Muscle of leg (tissue), 11 donors: ENCODE measurements around the gene MXD1. TPM values are rescaled to one million over a fixed set of nuclear protein-coding genes. Genes with fewer than 3 reads are reported as not detected.
"Not testable (repeated sequence)": the region's sequence is repeated elsewhere in the genome, so short reads cannot be mapped to it uniquely, and the experiment has no call there.

Source experiments
- DNase-seq: peaks from one replicate; pipeline ENCODE4 v3.0.0; 2013
- H3K27ac ChIP-seq: one replicate; pipeline ENCODE4 v1.5.1; 2013; ENCODE audit warnings: mild to moderate bottlenecking, low read length, control low read depth
- H3K27me3 ChIP-seq: one replicate; pipeline ENCODE4 v1.6.1; 2013; ENCODE audit warnings: low read length; ENCODE audit not compliant: control insufficient read depth, insufficient read depth
- H3K36me3 ChIP-seq: one replicate; pipeline ENCODE4 v1.6.1; 2013; ENCODE audit warnings: low read length; ENCODE audit not compliant: control insufficient read depth, insufficient read depth
- H3K4me1 ChIP-seq: one replicate; pipeline ENCODE4 v1.6.1; 2013; ENCODE audit warnings: low read length; ENCODE audit not compliant: control insufficient read depth, insufficient read depth
- H3K4me3 ChIP-seq: one replicate; pipeline ENCODE4 v1.5.1; 2013; ENCODE audit warnings: low read length, control low read depth
- H3K9me3 ChIP-seq: replicated peaks from 2 replicates; pipeline ENCODE4 v1.6.1; 2013; ENCODE audit warnings: low read depth, low read length; ENCODE audit not compliant: control insufficient read depth
- WGBS: methylation state at CpG from one replicate; pipeline ENCODE4 v1.1.5; 2013; ENCODE audit warnings: missing lambda C conversion rate; ENCODE audit not compliant: insufficient coverage; 5-methylcytosine and 5-hydroxymethylcytosine counted together
- polyA plus RNA-seq, 8 donors: library from polyadenylated mRNA; unstranded; fragments of 120-200 nt; gene quantifications; one replicate each; pipeline versions ENCODE4 v1.2.1 to v1.2.3, GENCODE V29; 2013; ENCODE audit warnings: inconsistent platforms in 1 of 8, low replicate concordance in 1 of 8; ENCODE audit not compliant: insufficient read length in 8 of 8, insufficient read depth in 1 of 8
- total RNA-seq: library from RNA; stranded (reverse); fragments of 120-200 nt; gene quantifications from one replicate; pipeline ENCODE4 v1.2.4, GENCODE V29; 2013

The MXD1 gene
- total and polyA plus RNA-seq, 9 donors, result 2.7 to 7.2 (median 4.6) TPM

DNA sequence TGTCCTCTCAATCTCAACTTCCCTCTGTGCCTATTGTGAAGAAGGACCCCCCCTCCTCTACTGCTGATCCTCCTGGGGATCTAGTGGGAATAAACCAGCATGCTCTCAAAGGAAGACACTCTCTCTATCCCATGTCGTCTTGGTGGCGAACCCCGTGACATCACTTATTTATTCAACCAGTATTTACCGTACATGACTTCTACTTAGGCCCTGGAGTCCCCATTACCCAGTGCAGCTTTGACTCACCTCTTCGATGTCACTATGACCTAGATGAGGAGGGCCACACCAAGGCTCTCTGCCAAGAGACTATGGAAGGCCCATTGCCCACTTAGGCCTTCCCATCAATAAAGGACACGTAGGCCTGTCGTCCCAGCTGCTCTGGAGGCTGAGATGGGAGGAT, 29.8 kb downstream of the MXD1 start:
- no peak for DNase-seq
- no peak overlapping the region for H3K4me3 ChIP-seq
- peaks cover 16% of the 10 kb centered on the region for H3K27me3 ChIP-seq
- H3K27ac ChIP-seq, result no peak overlapping the region
- H3K36me3 ChIP-seq, result peaks cover 14% of the 10 kb centered on the region
- peaks cover 7% of the 10 kb centered on the region for H3K4me1 ChIP-seq
- 100% methylated on average over 5 of the region's 7 CpGs for WGBS
- H3K9me3 ChIP-seq, result no peaks in the 10 kb centered on the region

GRCh38 chr2:69945441-69945840, 30.5 kb downstream of the MXD1 start:
- Histone ChIP-seq H3K9me3 (no peaks in the 10 kb centered on the region), H3K4me3 (no peak overlapping the region), H3K27me3 (peaks cover 16% of the 10 kb centered on the region), H3K4me1 (peaks cover 7% of the 10 kb centered on the region), H3K36me3 (peaks cover 10% of the 10 kb centered on the region), H3K27ac (no peak overlapping the region)
- 85% methylated on average over 8 of the region's 8 CpGs for WGBS
- no peak for DNase-seq

DNA sequence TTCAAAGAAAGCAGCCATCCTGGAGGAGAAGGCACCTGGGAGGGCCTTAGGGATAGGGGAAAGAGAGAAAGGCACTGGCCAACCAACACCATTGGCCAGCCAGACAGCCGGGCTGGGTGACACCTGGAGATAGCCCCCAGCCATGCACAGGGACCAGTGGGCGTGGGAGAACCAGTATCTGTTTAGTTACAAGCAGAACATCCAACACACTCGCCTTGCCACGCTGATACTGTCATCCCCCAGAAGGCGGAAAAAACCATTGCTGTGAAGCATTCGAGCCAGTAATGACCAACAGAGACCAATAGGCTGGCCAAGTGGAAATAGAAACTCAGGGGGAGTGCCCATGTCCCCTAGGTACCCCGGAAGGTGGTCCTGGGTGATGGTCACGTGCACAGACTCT, 31.0 kb downstream of the MXD1 start:
- peaks cover 7% of the 10 kb centered on the region for H3K4me1 ChIP-seq
- H3K27ac ChIP-seq, result no peak overlapping the region
- H3K9me3 ChIP-seq, result no peaks in the 10 kb centered on the region
- WGBS, result 94% methylated on average over 5 of the region's 8 CpGs
- no peak for DNase-seq
- peaks cover 16% of the 10 kb centered on the region for H3K27me3 ChIP-seq
- no peak overlapping the region for H3K4me3 ChIP-seq
- H3K36me3 ChIP-seq, result peaks cover 7% of the 10 kb centered on the region

GRCh38 chr2:69946351-69947324, 31.7 kb downstream of the MXD1 start:
- H3K4me1 ChIP-seq, result peaks cover 7% of the 10 kb centered on the region
- no peak overlapping the region for H3K27ac ChIP-seq

GRCh38 chr2:69947325-69947931, 32.5 kb downstream of the MXD1 start:
- peaks cover 7% of the 10 kb centered on the region for H3K4me1 ChIP-seq
- DNase-seq, result no peak
- no peak overlapping the region for H3K4me3 ChIP-seq
- 80% methylated on average over 1 of the region's 4 CpGs for WGBS
- peaks cover 7% of the 10 kb centered on the region for H3K36me3 ChIP-seq
- H3K27me3 ChIP-seq, result peaks cover 16% of the 10 kb centered on the region
- H3K9me3 ChIP-seq, result no peaks in the 10 kb centered on the region
- no peak overlapping the region for H3K27ac ChIP-seq

More at GRCh38 chr2:69946351-69947324, 31.7 kb downstream of the MXD1 start:
- no peak overlapping the region for H3K4me3 ChIP-seq
- no peaks in the 10 kb centered on the region for H3K9me3 ChIP-seq
- WGBS, result 63% methylated on average over 1 of the region's 13 CpGs
- peaks cover 7% of the 10 kb centered on the region for H3K36me3 ChIP-seq
- H3K27me3 ChIP-seq, result peaks cover 16% of the 10 kb centered on the region
- peak; percentile 27 for DNase-seq

DNA sequence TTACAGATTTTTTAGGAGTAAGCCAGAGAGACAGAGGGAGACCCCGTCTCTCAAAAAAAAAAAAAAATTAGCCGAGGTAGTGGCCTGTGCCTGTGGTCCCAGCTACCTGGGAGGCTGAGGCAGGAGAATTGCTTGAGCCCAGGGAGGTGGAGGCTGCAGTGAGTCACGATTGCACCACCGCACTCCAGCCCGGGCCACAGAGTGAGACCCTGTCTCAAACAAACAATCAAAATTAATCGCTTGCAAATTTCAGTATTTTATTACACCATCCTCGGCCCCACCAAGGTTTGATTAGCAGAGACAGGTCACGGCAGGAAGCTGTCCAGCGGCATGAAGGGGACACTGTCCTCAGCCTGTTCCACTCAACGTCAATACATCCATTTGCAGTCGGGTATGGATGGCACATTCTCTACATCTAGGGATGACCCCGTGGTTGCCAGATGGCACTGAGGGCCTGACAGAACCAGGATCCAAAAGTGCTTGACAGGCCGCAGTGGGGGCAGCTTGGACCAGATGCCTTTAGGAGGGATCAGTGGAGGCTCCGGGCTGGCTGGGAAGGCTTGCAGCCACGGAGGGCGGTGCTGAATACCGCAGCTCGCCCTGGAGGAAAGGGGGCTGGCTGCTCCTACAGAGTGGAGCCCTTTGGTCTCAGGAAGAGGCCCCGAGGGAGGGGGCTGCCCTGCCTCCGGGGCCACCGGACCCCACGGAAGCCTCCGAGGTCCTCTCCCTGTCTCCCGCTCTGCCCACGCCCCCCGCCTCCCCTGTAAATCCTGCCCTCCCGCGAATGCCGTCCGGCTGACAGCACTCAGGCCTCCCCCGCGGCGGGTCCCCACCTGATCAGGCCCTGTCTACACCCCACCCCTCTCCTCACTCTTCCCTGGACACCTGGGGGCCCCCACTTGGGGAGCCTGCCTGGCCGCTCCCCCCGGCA, 33.4 kb downstream of the MXD1 start:
- no peak for DNase-seq

DNA sequence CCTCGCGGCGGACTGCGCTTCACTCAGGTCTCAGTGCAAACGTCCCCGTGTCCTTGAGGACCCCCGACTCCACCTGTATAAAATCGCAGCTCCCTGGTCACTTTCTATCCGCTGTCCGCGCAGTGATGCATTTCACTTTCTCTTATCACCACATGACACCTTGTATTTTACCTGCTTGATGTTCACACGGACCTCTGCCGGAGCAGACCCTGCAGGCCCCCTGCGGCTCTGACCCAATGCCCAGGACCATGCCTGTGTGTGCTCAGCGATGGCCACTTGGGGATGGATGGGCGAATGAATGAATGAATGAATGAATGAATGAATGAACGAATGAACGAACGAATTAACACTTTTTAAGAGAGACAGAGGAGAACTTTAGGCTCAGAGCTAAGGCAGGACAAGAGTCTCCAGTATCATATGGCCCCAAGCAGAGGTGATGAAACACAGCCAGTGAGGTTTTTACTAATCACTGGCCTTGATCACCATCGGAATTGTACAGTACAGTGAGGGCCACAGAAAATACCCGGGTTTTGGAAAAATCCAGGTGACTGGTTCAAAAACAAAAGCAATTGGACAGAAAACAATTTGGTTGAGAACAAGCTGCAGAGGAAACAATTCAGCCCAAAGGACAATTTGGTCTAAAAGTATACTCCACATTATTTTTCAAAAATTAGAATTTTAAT, 34.2 kb downstream of the MXD1 start:
- H3K4me1 ChIP-seq, result peaks cover 7% of the 10 kb centered on the region
- H3K36me3 ChIP-seq, result no peaks in the 10 kb centered on the region
- H3K27me3 ChIP-seq, result peaks cover 16% of the 10 kb centered on the region
- H3K4me3 ChIP-seq, result no peak overlapping the region
- no peaks in the 10 kb centered on the region for H3K9me3 ChIP-seq
- WGBS, result 59% methylated on average over 19 of the region's 21 CpGs
- DNase-seq, result no peak
- no peak overlapping the region for H3K27ac ChIP-seq

More for the DNA sequence above, 33.4 kb downstream of the MXD1 start:
- Histone ChIP-seq H3K27ac (no peak overlapping the region), H3K4me1 (peaks cover 7% of the 10 kb centered on the region), H3K4me3 (no peak overlapping the region), H3K27me3 (peaks cover 16% of the 10 kb centered on the region), H3K9me3 (no peaks in the 10 kb centered on the region), H3K36me3 (peaks cover 4% of the 10 kb centered on the region)
- 29% methylated on average over 30 of the region's 35 CpGs for WGBS

- Histone ChIP-seq H3K4me1 (peaks cover 7% of the 10 kb centered on the region), H3K4me3 (no peak overlapping the region), H3K9me3 (no peaks in the 10 kb centered on the region), H3K27ac (no peak overlapping the region), H3K27me3 (peaks cover 16% of the 10 kb centered on the region), H3K36me3 (no peaks in the 10 kb centered on the region)
- DNase-seq, result no peak
- WGBS, result no CpG with 5 or more reads among the region's 5 CpGs
Measured at GRCh38 chr2:69950241-69950640, 35.3 kb downstream of the MXD1 start.

GRCh38 chr2:69950671-69951070, 35.8 kb downstream of the MXD1 start:
- not testable (repeated sequence) for H3K36me3 ChIP-seq, H3K4me1 ChIP-seq, H3K9me3 ChIP-seq, H3K4me3 ChIP-seq, H3K27ac ChIP-seq, DNase-seq
- no CpG with 5 or more reads among the region's 3 CpGs for WGBS
- H3K27me3 ChIP-seq, result peaks cover 16% of the 10 kb centered on the region
